DMS153 (cell line): ENCODE data around the gene VENTX.

Experiments used
- DNase-seq: peaks from one replicate; lab custom pipeline; 2025; lab: John Stamatoyannopoulos, UW

The VENTX gene

DNA sequence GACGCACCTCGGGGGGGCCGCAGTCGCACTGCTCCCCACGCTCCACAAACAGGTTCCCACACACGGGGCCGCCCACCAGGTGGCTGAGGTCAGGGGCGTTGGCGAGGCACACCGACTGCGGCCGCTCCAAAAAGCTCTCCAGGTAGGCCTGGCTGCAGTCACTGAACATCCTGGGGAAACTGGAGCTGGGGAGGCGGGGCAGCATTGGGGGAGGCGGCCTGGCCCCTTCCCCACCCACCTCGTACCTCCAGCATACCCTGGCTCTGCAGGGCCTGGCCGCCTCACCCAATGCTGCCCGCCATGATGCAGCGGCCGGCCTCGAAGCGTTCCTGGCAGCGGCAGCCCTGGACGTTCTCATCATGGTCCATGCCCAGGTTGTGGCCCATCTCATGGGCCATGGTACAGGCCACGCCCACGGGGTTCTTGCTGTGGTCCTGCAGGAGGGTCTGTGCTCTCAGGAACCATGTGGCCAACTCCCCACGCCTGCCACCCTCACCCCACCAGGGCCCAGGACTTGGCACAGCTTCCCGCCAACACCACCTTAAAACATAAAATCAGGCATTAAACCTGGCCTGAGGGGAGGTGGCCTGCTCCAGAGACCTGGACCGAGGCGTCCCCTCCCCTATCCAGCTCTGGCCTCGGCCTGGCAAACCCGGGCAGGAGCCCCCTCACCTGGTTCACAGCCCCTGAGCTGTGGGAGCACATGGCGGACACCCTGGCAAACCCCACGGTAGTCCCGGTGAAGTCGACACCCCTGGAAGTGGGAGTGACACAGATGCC is 34.1 kb downstream of the VENTX start:
- DNase-seq: no peak

DNA sequence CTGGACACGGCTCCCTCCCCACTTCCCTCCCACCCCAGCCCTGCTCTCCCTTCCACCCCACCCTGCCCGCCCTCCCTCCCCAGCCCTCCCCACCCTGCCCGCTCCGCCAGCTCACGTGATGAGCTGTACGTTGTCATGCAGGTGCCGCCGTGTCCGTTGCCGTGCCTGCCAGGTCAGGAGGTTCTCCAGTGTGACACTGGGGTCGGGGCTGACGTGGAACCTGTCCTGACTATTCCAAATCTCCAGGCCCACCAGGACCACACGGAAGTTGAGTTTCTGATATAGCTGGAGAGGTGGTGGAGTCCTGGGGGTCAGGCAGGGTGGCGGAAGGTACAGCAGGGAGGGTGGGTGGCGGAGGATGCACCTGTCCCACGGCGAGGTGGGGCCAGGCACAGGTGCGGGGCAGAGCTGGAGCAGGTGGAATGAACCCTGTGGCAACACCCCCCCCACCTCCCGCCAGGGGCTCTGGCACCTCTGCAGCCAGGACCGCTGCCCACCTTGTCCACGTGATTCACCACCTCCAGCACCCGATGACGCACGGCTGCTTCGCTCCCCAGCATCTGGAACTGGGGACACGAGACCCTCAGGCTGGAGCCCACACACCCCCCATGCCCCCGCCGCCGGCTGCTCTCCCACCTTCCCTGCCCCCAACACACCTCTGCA is 34.8 kb downstream of the VENTX start:
- DNase-seq: no peak

DNA sequence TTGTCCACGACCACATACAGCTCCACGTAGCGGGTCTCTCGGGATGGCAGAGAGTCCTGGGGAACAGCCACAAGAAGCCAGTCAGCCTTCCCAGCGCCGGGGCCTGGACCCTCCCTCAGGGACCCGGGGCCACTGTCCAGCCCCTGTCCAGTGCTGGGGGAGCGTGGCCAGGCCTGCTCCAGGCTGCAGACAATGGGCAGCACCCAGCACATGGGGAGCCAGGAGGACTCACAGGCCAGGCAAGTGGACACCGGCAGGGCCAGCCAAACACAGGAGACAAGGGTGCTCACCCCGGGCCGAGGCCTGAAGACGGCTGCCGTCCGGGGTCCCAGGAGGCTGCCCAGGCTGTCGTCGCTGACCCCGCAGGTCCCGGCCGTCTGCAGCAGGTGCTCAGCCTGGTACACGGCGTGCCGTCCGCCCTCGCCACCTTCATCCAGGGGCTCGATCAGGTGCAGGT is 35.3 kb downstream of the VENTX start:
- DNase-seq: no peak

- no peak for DNase-seq
These were observed 36.0 kb downstream of the VENTX start for GRCh38 chr10:133273534-133274143.

- no peak for DNase-seq
These were observed 37.4 kb downstream of the VENTX start for GRCh38 chr10:133274751-133275683.

DNA sequence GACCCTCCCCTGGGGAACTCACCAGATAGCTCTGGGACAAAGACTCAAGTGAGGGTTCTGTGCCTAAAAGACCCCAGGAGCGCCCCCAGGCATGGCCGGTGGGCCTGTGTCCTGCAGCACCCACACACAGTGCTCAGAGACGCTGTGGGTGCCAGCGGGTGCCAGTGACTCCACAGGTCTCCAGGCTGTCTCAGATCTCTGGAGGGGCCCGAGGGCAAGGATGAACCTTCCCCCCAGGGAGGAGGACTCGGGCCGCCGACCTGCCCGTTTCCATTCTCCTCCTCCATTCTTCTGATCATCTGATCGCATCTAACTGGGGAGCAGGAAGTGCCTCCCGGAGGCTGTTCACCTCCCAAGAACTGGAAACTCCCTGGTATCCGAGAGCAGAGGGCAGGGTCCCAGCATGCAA is 38.0 kb downstream of the VENTX start:
- DNase-seq: no peak

GRCh38 chr10:133276100-133276434 is 38.4 kb downstream of the VENTX start:
- DNase-seq: no peak

DNA sequence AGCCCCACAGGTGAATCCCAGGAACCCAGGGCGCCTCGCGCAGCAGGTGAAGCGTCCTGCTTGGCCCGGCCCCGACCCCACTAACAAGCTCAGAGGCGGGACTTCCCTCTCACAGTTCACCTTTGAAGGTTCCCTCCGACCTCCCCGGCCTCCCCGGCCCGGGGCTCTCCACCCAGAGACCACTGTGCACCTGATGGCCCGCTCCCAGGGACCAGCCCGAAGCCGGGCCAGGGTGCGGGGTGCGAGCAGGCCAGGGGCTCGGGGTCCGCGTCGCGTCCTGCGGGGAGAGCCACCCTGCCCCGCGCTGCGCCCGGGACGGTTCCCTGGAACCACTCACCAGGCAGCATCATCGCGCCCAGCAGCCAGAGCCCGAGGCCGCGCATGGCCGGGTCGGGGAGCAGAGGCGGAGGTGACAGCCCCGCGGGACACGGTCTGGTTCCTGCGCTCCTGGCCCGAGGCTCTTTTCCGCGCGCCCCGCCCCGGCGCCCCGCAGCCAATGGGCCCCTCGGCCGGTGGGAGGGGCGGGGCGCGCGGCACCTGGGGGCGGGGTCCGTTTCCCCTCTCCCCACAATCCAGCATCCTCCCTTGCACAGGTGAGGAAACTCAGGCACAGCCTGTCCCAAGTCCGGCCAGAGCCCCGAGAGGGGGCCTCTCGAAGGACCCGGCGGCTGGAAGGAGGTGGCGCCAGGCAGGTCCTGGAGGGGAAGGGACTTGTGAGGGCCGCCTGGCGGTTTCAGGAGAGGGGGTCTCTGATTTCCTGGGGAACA is 39.0 kb downstream of the VENTX start, which contains the start of gene ADAM8:
Gene ADAM8 (minus strand): TSS at position 434 of the 767 bp plus-strand sequence. CDS start 51 bp downstream, at position 383.
- no peak for DNase-seq

DNA sequence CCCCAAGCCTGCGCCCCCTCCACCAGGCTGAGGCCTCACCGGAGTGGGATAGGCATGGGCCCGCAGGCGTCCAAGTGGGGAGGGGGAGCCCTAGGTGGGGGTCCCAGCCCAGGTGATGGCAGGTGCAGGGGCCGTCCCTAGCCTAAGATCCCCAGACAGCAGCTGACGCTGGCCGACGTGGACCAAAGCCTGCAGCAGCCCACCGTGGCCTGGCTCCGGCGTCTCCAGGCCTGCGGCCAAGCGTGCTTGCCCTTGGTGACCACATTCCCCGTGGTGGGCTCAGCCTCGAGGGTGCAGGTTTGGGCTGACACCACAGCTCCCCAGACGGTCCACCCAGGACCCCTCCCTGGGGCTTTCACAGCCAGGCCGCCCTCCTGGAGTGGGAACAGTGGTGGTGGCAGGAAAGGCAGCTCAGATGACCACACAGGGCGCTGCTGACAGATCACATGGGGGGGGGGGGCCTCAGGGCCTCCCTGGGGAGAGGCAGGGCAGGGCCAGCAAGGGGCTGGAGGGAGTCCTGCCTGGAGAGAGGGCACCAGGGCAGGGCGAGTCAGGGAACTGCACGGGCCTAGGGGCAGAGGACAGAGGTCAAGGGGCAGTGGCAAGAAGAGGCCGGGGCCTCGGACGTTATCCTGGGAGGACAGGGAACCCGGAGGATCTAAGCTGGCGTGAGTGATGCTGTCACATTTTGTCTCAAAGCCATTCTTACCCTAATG is 39.8 kb downstream of the VENTX start:
- no peak for DNase-seq

GRCh38 chr10:133277993-133278576 is 40.4 kb downstream of the VENTX start:
- no peak for DNase-seq

- DNase-seq: peak; percentile 40
These were observed 41.1 kb downstream of the VENTX start for GRCh38 chr10:133278577-133279265.

GRCh38 chr10:133279326-133280226 is 41.9 kb downstream of the VENTX start:
- DNase-seq: no peak

- DNase-seq: no peak
These were observed 42.9 kb downstream of the VENTX start for GRCh38 chr10:133280391-133281059.

GRCh38 chr10:133281084-133281483 is 43.4 kb downstream of the VENTX start:
- no peak for DNase-seq

DNA sequence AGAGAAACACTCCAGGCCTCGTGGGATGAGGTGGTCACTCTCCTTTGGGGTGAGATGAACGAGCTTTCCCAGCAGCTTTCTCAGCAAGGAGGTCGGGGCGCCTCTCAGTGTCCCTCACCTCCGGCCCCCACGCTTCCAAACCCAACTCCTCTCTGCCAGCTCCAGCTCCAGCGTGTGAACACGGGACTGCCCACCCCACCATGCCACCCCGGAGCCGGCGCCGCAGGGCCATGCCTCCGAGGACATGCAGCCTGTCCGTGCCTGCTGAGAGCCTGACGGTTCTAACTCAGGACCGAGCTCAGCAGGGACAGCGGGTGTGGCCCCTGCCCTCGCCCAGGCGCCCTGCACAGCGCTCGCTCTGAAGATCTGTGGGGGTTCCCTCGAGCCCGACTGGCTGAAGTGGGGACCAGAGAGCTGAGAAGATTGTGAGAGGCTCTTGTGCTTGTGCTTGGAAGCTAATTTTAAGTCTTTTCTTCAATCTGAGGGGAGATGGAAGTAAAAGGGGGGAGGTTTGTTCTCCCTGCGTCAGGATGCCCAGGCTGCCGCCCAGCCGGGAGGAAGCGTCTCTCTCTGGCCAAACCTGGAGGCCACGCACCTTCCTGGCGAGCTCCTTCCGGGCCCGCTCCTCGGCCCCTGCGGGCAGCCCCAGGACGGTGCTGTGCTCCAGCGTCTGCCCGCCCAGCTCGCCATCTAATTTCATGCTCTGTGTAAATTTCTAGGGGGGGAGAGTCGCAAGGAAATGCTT is 44.1 kb downstream of the VENTX start:
- no peak for DNase-seq

GRCh38 chr10:133282846-133283390 is 45.3 kb downstream of the VENTX start:
- DNase-seq: no peak

DNA sequence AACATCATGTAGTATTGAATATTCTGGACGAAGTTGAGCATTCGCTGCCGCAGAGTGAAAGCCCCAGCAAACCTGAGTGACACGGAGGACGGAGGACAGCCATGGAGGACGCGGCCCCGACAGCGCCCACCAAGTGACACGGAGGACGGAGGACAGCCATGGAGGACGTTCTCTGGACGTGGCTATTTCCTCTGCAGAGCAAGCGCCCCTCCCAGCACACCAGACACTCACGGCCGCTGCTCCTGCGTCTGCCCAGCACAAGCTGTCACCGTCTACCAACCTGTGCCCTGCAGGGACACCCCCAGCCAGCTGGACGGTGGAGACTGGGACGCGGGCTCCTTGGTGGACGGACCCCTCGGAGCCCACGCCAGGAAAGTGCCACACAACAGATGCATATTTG is 46.3 kb downstream of the VENTX start:
- DNase-seq: no peak
